ENCODE measurements around the gene ZNF581. TPM values are rescaled to one million over a fixed set of nuclear protein-coding genes. Genes with fewer than 3 reads are reported as not detected.

Gene ZNF581
- total and polyA plus RNA-seq, 11 donors: 4.7 to 12.7 (median 7.2) TPM

- H3K4me3 ChIP-seq: no peak overlapping the region
- WGBS, 4 donors: 84 to 92% (median 88%) methylated on average over 18 of the region's 18 CpGs
- no peaks in the 10 kb centered on the region for H3K27me3 ChIP-seq
- no peak for ATAC-seq
- H3K36me3 ChIP-seq: peaks cover 0 to 4% (median 0%) of the 10 kb centered on the region in 9 donors
- peak in 1 of 5 donors; percentile 60 for DNase-seq
- no peak overlapping the region for H3K27ac ChIP-seq
- TF ChIP-seq CTCF (IDR thresholded peaks at IDR 0.05) (no peak), POLR2A (IDR thresholded peaks at IDR 0.05) (no peak)
- H3K9me3 ChIP-seq: no peaks in the 10 kb centered on the region
- intact Hi-C loops (cut with DNase I): no loop called here
- peaks cover 4 to 38% (median 31%) of the 10 kb centered on the region in 12 donors for H3K4me1 ChIP-seq
Measured at GRCh38 chr19:55651236-55651635, 7.8 kb downstream of the ZNF581 start.

GRCh38 chr19:55652311-55653128 lies 9.1 kb downstream of the ZNF581 start:
- Histone ChIP-seq H3K27ac (peak overlapping the region in 3 of 12 donors; percentile 99 to 100 (median 100)), H3K27me3 (no peaks in the 10 kb centered on the region), H3K4me1 (peaks cover 10 to 43% (median 37%) of the 10 kb centered on the region in 12 donors), H3K9me3 (no peaks in the 10 kb centered on the region), H3K4me3 (no peak overlapping the region), H3K36me3 (peaks cover 0 to 11% (median 0%) of the 10 kb centered on the region in 9 donors)
- TF ChIP-seq CTCF (IDR thresholded peaks at IDR 0.05) (no peak), POLR2A (IDR thresholded peaks at IDR 0.05) (no peak)
- 74 to 81% (median 78%) methylated on average over 65 to 71 of the region's 71 CpGs for WGBS, 4 donors
- DNase-seq (peak in 2 of 5 donors; percentile 57 to 72), ATAC-seq (no peak)
- intact Hi-C loops (cut with DNase I): loop anchor here in 2 of 10 donors (2.0 kb wide), 1 partner anchor 18 kb away; no protein-coding TSS in a partner anchor

- peak overlapping the region; percentile 50 to 99 (median 93) for H3K4me3 ChIP-seq
- TF ChIP-seq POLR2A (IDR thresholded peaks at IDR 0.05) (peak in 1 of 2 donors; percentile 71), CTCF (IDR thresholded peaks at IDR 0.05) (peak; percentile 97 to 100 (median 99))
- peak overlapping the region; percentile 94 to 100 (median 99) for H3K27ac ChIP-seq
- ATAC-seq (peak; percentile 67 to 83 (median 74)), DNase-seq (peak; percentile 97 to 99 (median 98))
- H3K9me3 ChIP-seq: no peaks in the 10 kb centered on the region
- peaks cover 12 to 48% (median 42%) of the 10 kb centered on the region in 12 donors for H3K4me1 ChIP-seq
- intact Hi-C loops (cut with DNase I): loop anchor here in 3 of 10 donors (1.0 to 2.0 kb wide), 3 partner anchors 19 to 22 kb away; partner anchors contain the start of gene EPN1 (in 2 of the 3)
- 0 to 1% (median 0%) methylated on average over 44 to 57 of the region's 57 CpGs for WGBS, 4 donors
- H3K36me3 ChIP-seq: peaks cover 0 to 11% (median 0%) of the 10 kb centered on the region in 9 donors
- H3K27me3 ChIP-seq: no peaks in the 10 kb centered on the region
Measured at GRCh38 chr19:55653651-55654322, 10.3 kb downstream of the ZNF581 start.

Data from heart left ventricle (tissue), 16 donors.